HEK293 (cell line): Measurements from ENCODE around the gene RXYLT1.
A peak's percentile ranks its signal among the peaks of the same experiment; 100 is the strongest.

ENCODE experiments used
- CTCF ChIA-PET: fragments of 350-600 bp; formaldehyde crosslinking; extraction: SDS; loops from one replicate; lab custom pipeline; 2021; ENCODE audit warnings: antibody characterized with exemption; lab: Yijun Ruan, JAX
- POLR2A ChIA-PET: fragments of 300-600 bp; formaldehyde crosslinking; extraction: SDS; loops from one replicate; lab custom pipeline; 2020; ENCODE audit warnings: antibody characterized with exemption, inconsistent platforms; lab: Yijun Ruan, JAX
- H3K27ac ChIP-seq: fragments of 200-500 bp; sonication (Bioruptor generic); 2 replicates; pipeline ENCODE4 v1.5.1; 2014; ENCODE audit warnings: low read depth, low read length, control low read depth, inconsistent platforms; ENCODE audit errors: extremely low read depth
- H3K36me3 ChIP-seq, 2 experiments: fragments of 200-500 bp in 1 of 2; sonication (Bioruptor generic) in 1 of 2; 1 replicate in 1 of 2; 2 replicates in 1 of 2; pipeline ENCODE4 v1.5.1; 2014 to 2017; ENCODE audit warnings: inconsistent platforms in 2 of 2, low read length in 2 of 2; ENCODE audit not compliant: control insufficient read depth in 2 of 2, insufficient read depth in 1 of 2
- H3K4me1 ChIP-seq: fragments of 200-500 bp; sonication (Bioruptor generic); 2 replicates; pipeline ENCODE4 v1.5.1; 2014; ENCODE audit warnings: mild to moderate bottlenecking, low read length, inconsistent platforms; ENCODE audit not compliant: control insufficient read depth, insufficient read depth
- H3K4me3 ChIP-seq: 2 replicates; pipeline ENCODE4 v1.5.1; 2011; ENCODE audit warnings: low read depth, mild to moderate bottlenecking, control low read depth, low read length, moderate library complexity
- H3K9me3 ChIP-seq: fragments of 200-500 bp; sonication (Bioruptor generic); 2 replicates; pipeline ENCODE4 v1.5.1; 2014; ENCODE audit warnings: low read depth, low read length, inconsistent platforms; ENCODE audit not compliant: control insufficient read depth, insufficient read depth
- BCL11B ChIP-seq: fragments of 450-650 bp; formaldehyde crosslinking; IDR thresholded peaks from 2 replicates; pipeline ENCODE4 v1.5.1; 2016; ENCODE audit warnings: low read depth, missing biosample characterization, missing genetic modification characterization
- GLI4 ChIP-seq: fragments of 450-650 bp; formaldehyde crosslinking; IDR thresholded peaks from 2 replicates; pipeline ENCODE4 v1.5.1; 2016; ENCODE audit warnings: missing biosample characterization, missing genetic modification characterization
- IKZF3 ChIP-seq: fragments of 450-650 bp; IDR thresholded peaks from 2 replicates; pipeline ENCODE4 v1.5.0; 2018; ENCODE audit warnings: missing biosample characterization, mild to moderate bottlenecking, missing genetic modification characterization, moderate library complexity
- OVOL3 ChIP-seq: fragments of 450-650 bp; formaldehyde crosslinking; IDR thresholded peaks from 2 replicates; pipeline ENCODE4 v1.5.1; 2016; ENCODE audit warnings: missing biosample characterization, missing genetic modification characterization
- PRDM1 ChIP-seq: fragments of 450-650 bp; formaldehyde crosslinking; IDR thresholded peaks from 2 replicates; pipeline ENCODE4; 2016; ENCODE audit warnings: missing biosample characterization, missing genetic modification characterization
- REPIN1 ChIP-seq: fragments of 450-650 bp; formaldehyde crosslinking; IDR thresholded peaks from 2 replicates; pipeline ENCODE4 v1.5.1; 2017; ENCODE audit warnings: missing biosample characterization, missing genetic modification characterization, low read depth
- YY1 ChIP-seq: fragments of 450-650 bp; formaldehyde crosslinking; IDR thresholded peaks from 2 replicates; pipeline ENCODE4 v1.5.1; 2018; ENCODE audit warnings: missing biosample characterization, missing genetic modification characterization
- ZBTB7A ChIP-seq: fragments of 450-650 bp; formaldehyde crosslinking; IDR thresholded peaks from 2 replicates; pipeline ENCODE4 v1.5.1; 2016; ENCODE audit warnings: low read depth, missing biosample characterization, missing genetic modification characterization
- ZNF146 ChIP-seq: fragments of 450-650 bp; formaldehyde crosslinking; IDR thresholded peaks from 2 replicates; pipeline ENCODE4 v1.5.1; 2016; ENCODE audit warnings: missing biosample characterization, missing genetic modification characterization
- ZNF148 ChIP-seq: fragments of 450-650 bp; formaldehyde crosslinking; IDR thresholded peaks from 2 replicates; pipeline ENCODE4 v1.5.0; 2017; ENCODE audit warnings: missing biosample characterization, missing genetic modification characterization, borderline replicate concordance
- ZNF202 ChIP-seq: fragments of 450-650 bp; formaldehyde crosslinking; IDR thresholded peaks from 2 replicates; pipeline ENCODE4 v1.5.1; 2016; ENCODE audit warnings: missing biosample characterization, missing genetic modification characterization, borderline replicate concordance
- ZNF211 ChIP-seq: fragments of 450-650 bp; formaldehyde crosslinking; IDR thresholded peaks from 2 replicates; pipeline ENCODE4 v1.5.1; 2016; ENCODE audit warnings: low read depth, missing biosample characterization, missing genetic modification characterization
- ZNF221 ChIP-seq: fragments of 450-650 bp; formaldehyde crosslinking; IDR thresholded peaks from 2 replicates; pipeline ENCODE4 v1.5.1; 2017; ENCODE audit warnings: missing biosample characterization, missing genetic modification characterization, borderline replicate concordance
- ZNF23 ChIP-seq: fragments of 450-650 bp; formaldehyde crosslinking; IDR thresholded peaks from 2 replicates; pipeline ENCODE4 v1.5.1; 2016; ENCODE audit warnings: missing biosample characterization, missing genetic modification characterization, borderline replicate concordance
- ZNF274 ChIP-seq, 2 experiments: fragments of 200-500 bp in 1 of 2; fragments of 450-650 bp in 1 of 2; sonication (Bioruptor generic) in 1 of 2; formaldehyde crosslinking in 1 of 2; IDR thresholded peaks; 2 replicates each; pipeline versions ENCODE4 v1.5.1 to v1.6.1; 2014 to 2016; ENCODE audit warnings: borderline replicate concordance in 1 of 2, inconsistent platforms in 1 of 2, low read length in 1 of 2, missing biosample characterization in 1 of 2, missing genetic modification characterization in 1 of 2
- ZNF362 ChIP-seq: fragments of 450-650 bp; formaldehyde crosslinking; IDR thresholded peaks from 2 replicates; pipeline ENCODE4 v1.5.1; 2016; ENCODE audit warnings: missing biosample characterization, missing genetic modification characterization
- ZNF394 ChIP-seq: fragments of 450-650 bp; formaldehyde crosslinking; IDR thresholded peaks from 2 replicates; pipeline ENCODE4 v1.5.1; 2016; ENCODE audit warnings: missing biosample characterization, missing genetic modification characterization, mild to moderate bottlenecking, moderate library complexity, borderline replicate concordance
- ZNF530 ChIP-seq: fragments of 450-650 bp; formaldehyde crosslinking; IDR thresholded peaks from 2 replicates; pipeline ENCODE4 v1.5.1; 2016; ENCODE audit warnings: low read depth, missing biosample characterization, missing genetic modification characterization
- ZNF621 ChIP-seq: fragments of 450-650 bp; formaldehyde crosslinking; IDR thresholded peaks from 2 replicates; pipeline ENCODE4 v1.5.1; 2017; ENCODE audit warnings: missing biosample characterization, missing genetic modification characterization
- ZNF626 ChIP-seq: fragments of 450-650 bp; sonication (Bioruptor Pico); formaldehyde crosslinking; IDR thresholded peaks from 2 replicates; pipeline ENCODE4 v1.5.1; 2018; ENCODE audit warnings: missing biosample characterization, missing genetic modification characterization, inconsistent platforms
- ZNF660 ChIP-seq: fragments of 450-650 bp; IDR thresholded peaks from 2 replicates; pipeline ENCODE4 v1.5.1; 2018; ENCODE audit warnings: missing biosample characterization, mild to moderate bottlenecking, missing genetic modification characterization
- ZNF664 ChIP-seq: fragments of 450-650 bp; formaldehyde crosslinking; IDR thresholded peaks from 2 replicates; pipeline ENCODE4 v1.5.1; 2016; ENCODE audit warnings: missing biosample characterization, missing genetic modification characterization
- ZNF670 ChIP-seq: fragments of 450-650 bp; formaldehyde crosslinking; IDR thresholded peaks from 2 replicates; pipeline ENCODE4 v1.5.1; 2016; ENCODE audit warnings: missing biosample characterization, missing genetic modification characterization, low read depth
- ZNF768 ChIP-seq: fragments of 450-650 bp; formaldehyde crosslinking; IDR thresholded peaks from 2 replicates; pipeline ENCODE4 v1.5.1; 2018; ENCODE audit warnings: missing biosample characterization, mild to moderate bottlenecking, missing genetic modification characterization
- ZNF837 ChIP-seq: fragments of 450-650 bp; formaldehyde crosslinking; IDR thresholded peaks from 2 replicates; pipeline ENCODE4 v1.5.1; 2016; ENCODE audit warnings: missing biosample characterization, missing genetic modification characterization
- ZSCAN16 ChIP-seq: fragments of 450-650 bp; formaldehyde crosslinking; IDR thresholded peaks from 2 replicates; pipeline ENCODE4 v1.5.1; 2016; ENCODE audit warnings: missing biosample characterization, missing genetic modification characterization
- ZSCAN23 ChIP-seq: fragments of 450-650 bp; formaldehyde crosslinking; IDR thresholded peaks from 2 replicates; pipeline ENCODE4 v1.5.1; 2016; ENCODE audit warnings: missing biosample characterization, missing genetic modification characterization
- ZSCAN30 ChIP-seq: fragments of 450-650 bp; IDR thresholded peaks from 2 replicates; pipeline ENCODE4 v1.5.1; 2018; ENCODE audit warnings: missing biosample characterization, mild to moderate bottlenecking, missing genetic modification characterization, moderate library complexity

The RXYLT1 gene

GRCh38 chr12:63752283-63752682 lies 27.4 kb upstream of the RXYLT1 start:
- Histone ChIP-seq H3K9me3 (no peaks in the 10 kb centered on the region), H3K36me3 (no peaks in the 10 kb centered on the region), H3K27ac (no peak overlapping the region), H3K4me3 (no peak overlapping the region), H3K4me1 (no peaks in the 10 kb centered on the region)
- CTCF ChIA-PET: no interaction called here
- POLR2A ChIA-PET: no interaction called here
- TF ChIP-seq REPIN1: no peak
- no peak for TF ChIP-seq ZNF146 (tag by site-specific recombination)
- TF ChIP-seq ZNF670: no peak
- TF ChIP-seq ZBTB7A (tag by site-specific recombination): no peak
- TF ChIP-seq ZNF23 (tag by site-specific recombination): no peak
- no peak for TF ChIP-seq IKZF3 (tag by site-specific recombination)
- TF ChIP-seq PRDM1: no peak
- TF ChIP-seq ZSCAN30: no peak
- no peak for TF ChIP-seq GLI4 (tag by site-specific recombination)
- no peak for TF ChIP-seq ZNF211 (tag by site-specific recombination)
- no peak for TF ChIP-seq ZNF664 (tag by site-specific recombination)
- TF ChIP-seq ZNF626 (tag by site-specific recombination): no peak
- TF ChIP-seq OVOL3 (tag by site-specific recombination): no peak
- TF ChIP-seq ZNF394 (tag by site-specific recombination): no peak
- TF ChIP-seq BCL11B (tag by site-specific recombination): no peak
- TF ChIP-seq ZSCAN23: no peak

- Histone ChIP-seq H3K4me1 (no peaks in the 10 kb centered on the region), H3K4me3 (no peak overlapping the region), H3K36me3 (no peaks in the 10 kb centered on the region), H3K27ac (no peak overlapping the region), H3K9me3 (no peaks in the 10 kb centered on the region)
- ChIA-PET POLR2A (no interaction called here), CTCF (no interaction called here)
- no peak for TF ChIP-seq ZNF221
- no peak for TF ChIP-seq ZNF660 (tag by site-specific recombination)
- TF ChIP-seq ZNF202 (tag by site-specific recombination): no peak
- 0 out of 2 replicates have a peak, but pooled peaks have one; percentile 12 for TF ChIP-seq PRDM1
- TF ChIP-seq ZNF530 (tag by site-specific recombination): no peak
- TF ChIP-seq ZNF211 (tag by site-specific recombination): no peak
- TF ChIP-seq ZNF362: no peak
- no peak for TF ChIP-seq ZNF274 (IDR thresholded peaks at IDR 0.05; ENCODE audit: low read length)
- no peak for TF ChIP-seq ZNF274 (tag by site-specific recombination; IDR thresholded peaks at IDR 0.05; ENCODE audit: borderline replicate concordance)
- TF ChIP-seq ZNF23 (tag by site-specific recombination): no peak
Measured at GRCh38 chr12:63752841-63753240, 26.9 kb upstream of the RXYLT1 start.

GRCh38 chr12:63753743-63754142 lies 26.0 kb upstream of the RXYLT1 start:
- no peaks in the 10 kb centered on the region for H3K4me1 ChIP-seq
- TF ChIP-seq ZNF670 (no peak), YY1 (tag by site-specific recombination) (no peak), ZNF621 (no peak), ZNF837 (tag by site-specific recombination) (no peak), ZSCAN16 (no peak), ZNF148 (tag by site-specific recombination) (no peak), ZNF768 (tag by site-specific recombination) (no peak)
- TF ChIP-seq, all 188 proteins: peak for 0
- H3K27ac ChIP-seq: no peak overlapping the region
- H3K4me3 ChIP-seq: no peak overlapping the region
- ChIA-PET POLR2A (no interaction called here), CTCF (no interaction called here)
- no peaks in the 10 kb centered on the region for H3K9me3 ChIP-seq
- H3K36me3 ChIP-seq: no peaks in the 10 kb centered on the region
